Left ventricle myocardium inferior (tissue), 1 donor: ENCODE measurements around the gene LAMTOR2. TPM values are rescaled to one million over a fixed set of nuclear protein-coding genes. Genes with fewer than 3 reads are reported as not detected.

Source experiments
- DNase-seq: peaks from one replicate; pipeline ENCODE4 v3.0.0-alpha.2; 2020
- H3K27ac ChIP-seq: fragments of 200-600 bp; replicated peaks from 2 replicates; pipeline ENCODE4 v1.8.0; 2021
- H3K27me3 ChIP-seq: fragments of 200-600 bp; 2 replicates; pipeline ENCODE4 v1.8.0; 2021; ENCODE audit warnings: low read depth
- H3K36me3 ChIP-seq: fragments of 200-600 bp; 2 replicates; pipeline ENCODE4 v1.8.0; 2021
- H3K4me1 ChIP-seq: fragments of 200-600 bp; 2 replicates; pipeline ENCODE4 v1.8.0; 2021
- H3K4me3 ChIP-seq: fragments of 200-600 bp; 2 replicates; pipeline ENCODE4 v1.8.0; 2021; ENCODE audit warnings: mild to moderate bottlenecking, moderate library complexity
- H3K9me3 ChIP-seq: fragments of 200-600 bp; replicated peaks from 2 replicates; pipeline ENCODE4 v1.8.0; 2021
- CTCF ChIP-seq: fragments of 200-600 bp; IDR thresholded peaks from 2 replicates; pipeline ENCODE4 v1.8.0; 2021; ENCODE audit warnings: antibody characterized with exemption, mild to moderate bottlenecking, borderline replicate concordance
- intact Hi-C: fragments of 100-400 bp; cut with micrococcal nuclease; formaldehyde crosslinking; loops from one replicate; pipeline ENCODE4 v1.11.0; 2022
- total RNA-seq: library from RNA; stranded (reverse); fragmentation: NEBNext Ultra II Directional; extraction: Animal tissue kit (Norgen Biotek cat#: 25700); gene quantifications from one replicate; pipeline ENCODE4 v1.2.1, GENCODE V29; 2021
- donor health status: DM: no; HTN: yes; CAD: no; lungs with severe emphysema.

LAMTOR2 gene
- total RNA-seq, 1 donor from 2014 or later, result 55.0 TPM

GRCh38 chr1:156104861-156105832 is 50.6 kb downstream of the LAMTOR2 start:
- Histone ChIP-seq H3K4me1 (peaks cover 86% of the 10 kb centered on the region), H3K9me3 (no peaks in the 10 kb centered on the region), H3K4me3 (peak overlapping the region; percentile 64), H3K27me3 (no peaks in the 10 kb centered on the region), H3K36me3 (no peaks in the 10 kb centered on the region), H3K27ac (peak overlapping the region; percentile 98)
- TF ChIP-seq CTCF, result no peak
- no peak for DNase-seq
- intact Hi-C loops, result no loop called here

GRCh38 chr1:156106624-156107488 is 52.3 kb downstream of the LAMTOR2 start:
- H3K9me3 ChIP-seq, result no peaks in the 10 kb centered on the region
- H3K27ac ChIP-seq, result peak overlapping the region; percentile 98
- no peaks in the 10 kb centered on the region for H3K27me3 ChIP-seq
- peak overlapping the region; percentile 64 for H3K4me3 ChIP-seq
- no peak for TF ChIP-seq CTCF
- intact Hi-C loops, result no loop called here
- no peaks in the 10 kb centered on the region for H3K36me3 ChIP-seq
- H3K4me1 ChIP-seq, result peaks cover 68% of the 10 kb centered on the region
- DNase-seq, result no peak

- Histone ChIP-seq H3K4me1 (peaks cover 56% of the 10 kb centered on the region), H3K9me3 (no peaks in the 10 kb centered on the region), H3K4me3 (no peak overlapping the region), H3K27ac (peak overlapping the region; percentile 98), H3K36me3 (no peaks in the 10 kb centered on the region), H3K27me3 (no peaks in the 10 kb centered on the region)
- no peak for DNase-seq
- no peak for TF ChIP-seq CTCF
- intact Hi-C loops, result no loop called here
These were observed 53.5 kb downstream of the LAMTOR2 start for GRCh38 chr1:156108057-156108456.

Other genes with a start within 250 kb of the LAMTOR2 start
- gene GON4L, start 197.6 kb upstream of the LAMTOR2 start, total RNA-seq, result 24.1 TPM
- 11.1 TPM for gene SYT11, start 195.2 kb upstream of the LAMTOR2 start, total RNA-seq
- gene RIT1, start 143.4 kb upstream of the LAMTOR2 start, total RNA-seq, result 19.0 TPM
- gene KHDC4, start 120.4 kb upstream of the LAMTOR2 start, total RNA-seq, result 21.2 TPM
- gene RXFP4, start 113.1 kb upstream of the LAMTOR2 start, total RNA-seq, result not detected
- 69.3 TPM for gene ARHGEF2, start 76.2 kb upstream of the LAMTOR2 start, total RNA-seq
- 77.6 TPM for gene SSR2, start 33.8 kb upstream of the LAMTOR2 start, total RNA-seq
- 29.9 TPM for gene UBQLN4, start 984 bp upstream of the LAMTOR2 start, total RNA-seq
- not detected for gene RAB25, start 6.4 kb downstream of the LAMTOR2 start, total RNA-seq
- gene MEX3A, start 27.7 kb downstream of the LAMTOR2 start, total RNA-seq, result 0.16 TPM
- gene LMNA, start 59.9 kb downstream of the LAMTOR2 start, total RNA-seq, result 236 TPM
- gene SEMA4A, start 98.8 kb downstream of the LAMTOR2 start, total RNA-seq, result 1.0 TPM
- 14.4 TPM for gene SLC25A44, start 139.3 kb downstream of the LAMTOR2 start, total RNA-seq
- 55.8 TPM for gene PMF1, start 158.2 kb downstream of the LAMTOR2 start, total RNA-seq
- gene BGLAP, start 187.4 kb downstream of the LAMTOR2 start, total RNA-seq, result 0.30 TPM
- 0.47 TPM for gene PAQR6, start 193.3 kb downstream of the LAMTOR2 start, total RNA-seq
- gene SMG5, start 228.0 kb downstream of the LAMTOR2 start, total RNA-seq, result 91.1 TPM
- gene TMEM79, start 229.5 kb downstream of the LAMTOR2 start, total RNA-seq, result 1.5 TPM
- 14.2 TPM for gene GLMP, start 240.9 kb downstream of the LAMTOR2 start, total RNA-seq
- gene VHLL, start 244.5 kb downstream of the LAMTOR2 start, total RNA-seq, result not detected